K562 (cell line): Measurements from ENCODE around the gene LIMD2. TPM values are rescaled to one million over a fixed set of nuclear protein-coding genes. Genes with fewer than 3 reads are reported as not detected.
A peak's percentile ranks its signal among the peaks of the same experiment; 100 is the strongest.

ENCODE experiments used
- ATAC-seq: fragments of 200-7000 bp; cut with Tn5 transposase; 3 replicates; pipeline ENCODE4 v1.9.1; 2020; ENCODE audit warnings: moderate library complexity
- BruUV-seq: library from RNA; stranded (reverse); fragments of 400-500 nt; replicated peaks from 2 replicates; lab custom pipeline; 2021; lab: Mats Ljungman, UMichigan
- CTCF ChIA-PET: fragments of 300-600 bp; formaldehyde crosslinking; extraction: SDS; loops from one replicate; lab custom pipeline; 2021; ENCODE audit warnings: low intra/inter-chr PET ratio; lab: Yijun Ruan, JAX
- POLR2A ChIA-PET: fragments of 300-600, 350-650 bp; sonication (Branson Sonifier 250); formaldehyde crosslinking; extraction: SDS; loops from one replicate; lab custom pipeline; 2021; ENCODE audit warnings: antibody characterized with exemption, inconsistent platforms; lab: Yijun Ruan, JAX
- DNase-seq, 4 experiments: peaks; one replicate each; pipeline versions ENCODE4 v3.0.0 to v3.0.0-alpha.2; 2011 to 2018; ENCODE audit warnings: low spot score in 3 of 4, mixed read lengths in 3 of 4; ENCODE audit errors: extremely low read depth in 1 of 4
- FAIRE-seq: peaks from 2 replicates; lab custom pipeline; 2011; peaks lifted over from hg19 to GRCh38; lab: Jason Lieb, UNC
- H2AFZ ChIP-seq: 2 replicates; pipeline ENCODE4 v1.6.0; 2011; ENCODE audit warnings: low read depth, low read length, control low read depth, inconsistent platforms
- H3K27ac ChIP-seq: fragments of 200-600 bp; 3 replicates; pipeline ENCODE4 v1.8.0; 2011; ENCODE audit warnings: low read depth, mild to moderate bottlenecking, control low read depth, inconsistent platforms, low read length, moderate library complexity, mixed read lengths; ENCODE audit errors: extremely low read depth
- H3K27me3 ChIP-seq, 2 experiments: fragments of 300-600 bp in 1 of 2; 2 replicates in 1 of 2; 3 replicates in 1 of 2; pipeline versions ENCODE4 v1.6.0 to v1.8.0; 2011; ENCODE audit warnings: inconsistent platforms in 2 of 2, low read length in 2 of 2, mild to moderate bottlenecking in 1 of 2, mixed read lengths in 1 of 2, moderate library complexity in 1 of 2; ENCODE audit not compliant: control insufficient read depth in 2 of 2, insufficient read depth in 2 of 2
- H3K36me3 ChIP-seq: fragments of 300-600 bp; 3 replicates; pipeline ENCODE4 v1.8.0; 2011; ENCODE audit warnings: mild to moderate bottlenecking, low read length, inconsistent platforms; ENCODE audit not compliant: control insufficient read depth, insufficient read depth
- H3K4me1 ChIP-seq, 2 experiments: fragments of 200-600 bp in 1 of 2; replicated peaks in 1 of 2; 2 replicates in 1 of 2; 3 replicates in 1 of 2; pipeline versions ENCODE4 v1.5.1 to v1.8.0; 2011; ENCODE audit warnings: inconsistent platforms in 2 of 2, low read length in 2 of 2, mild to moderate bottlenecking in 1 of 2, mixed read lengths in 1 of 2, moderate library complexity in 1 of 2; ENCODE audit not compliant: control insufficient read depth in 2 of 2, insufficient read depth in 2 of 2
- H3K4me2 ChIP-seq: 2 replicates; pipeline ENCODE4 v1.6.1; 2011; ENCODE audit warnings: low read length, control low read depth, inconsistent platforms, mixed read lengths; ENCODE audit not compliant: insufficient read depth
- H3K4me3 ChIP-seq: fragments of 200-600 bp; sonication (generic), shearing (Covaris generic); 2 replicates; pipeline ENCODE4 v1.5.1; 2016; ENCODE audit warnings: control low read depth, inconsistent platforms
- H3K79me2 ChIP-seq: fragments of 200-600 bp; 3 replicates; pipeline ENCODE4 v1.8.0; 2011; ENCODE audit warnings: low read length, inconsistent platforms; ENCODE audit not compliant: control insufficient read depth, insufficient read depth
- H3K9ac ChIP-seq, 2 experiments: 2 replicates each; pipeline versions ENCODE4 v1.6.0 to v1.6.1; 2011; ENCODE audit warnings: low read depth in 2 of 2, low read length in 2 of 2, control low read depth in 1 of 2, inconsistent platforms in 1 of 2, mild to moderate bottlenecking in 1 of 2, mixed read lengths in 1 of 2; ENCODE audit not compliant: insufficient read depth in 1 of 2
- H3K9me1 ChIP-seq: one replicate; pipeline ENCODE4 v1.6.0; 2011; ENCODE audit warnings: inconsistent platforms, mild to moderate bottlenecking, low read length, moderate library complexity; ENCODE audit not compliant: control insufficient read depth, insufficient read depth
- H3K9me3 ChIP-seq: replicated peaks from 2 replicates; pipeline ENCODE4 v1.5.1; 2011; ENCODE audit warnings: low read depth, low read length, inconsistent platforms; ENCODE audit not compliant: control insufficient read depth, insufficient read depth
- H4K20me1 ChIP-seq: replicated peaks from 2 replicates; pipeline ENCODE4 v1.6.1; 2011; ENCODE audit warnings: low read length, inconsistent platforms, mixed read lengths; ENCODE audit not compliant: control insufficient read depth, insufficient read depth
- CHD7 ChIP-seq: fragments of 200-600 bp; sonication (generic); IDR thresholded peaks from one replicate; pipeline ENCODE4 v1.6.1; 2012; ENCODE audit warnings: mild to moderate bottlenecking, low read depth, low read length, inconsistent platforms
- ERF ChIP-seq: fragments of 450-650 bp; formaldehyde crosslinking; IDR thresholded peaks from 2 replicates; pipeline ENCODE4 v1.4.0; 2020; ENCODE audit warnings: mild to moderate bottlenecking, mixed read lengths
- ETS1 ChIP-seq: conservative IDR thresholded peaks from 2 replicates; pipeline ENCODE4 v1.6.1; 2011; ENCODE audit warnings: low read depth, mild to moderate bottlenecking, low read length; ENCODE audit not compliant: control insufficient read depth
- HMG20A ChIP-seq: fragments of 450-650 bp; formaldehyde crosslinking; conservative IDR thresholded peaks from 2 replicates; pipeline ENCODE4 v1.4.0; 2020; ENCODE audit warnings: mild to moderate bottlenecking, mixed read lengths
- NFIX ChIP-seq: fragments of 250-450 bp; sonication (Bioruptor Pico); IDR thresholded peaks from 2 replicates; pipeline ENCODE4 v1.4.0; 2020; ENCODE audit warnings: low read depth, mild to moderate bottlenecking, moderate library complexity
- OTX1 ChIP-seq: fragments of 450-650 bp; formaldehyde crosslinking; IDR thresholded peaks from 2 replicates; pipeline ENCODE4 v1.4.0; 2022; ENCODE audit warnings: mild to moderate bottlenecking
- ZEB2 ChIP-seq: fragments of 450-650 bp; IDR thresholded peaks from 2 replicates; pipeline ENCODE4 v1.6.1; 2016
- ZKSCAN8 ChIP-seq: fragments of 200-800 bp; sonication (Bioruptor generic); IDR thresholded peaks from 2 replicates; pipeline ENCODE4 v1.6.1; 2016; ENCODE audit warnings: missing genetic modification characterization, missing compliant biosample characterization
- WGBS: fragments of 100-300 bp; shearing (Covaris generic); methylation state at CpG from one replicate; pipeline ENCODE4 v1.1.6; 2016; ENCODE audit warnings: low coverage, mixed read lengths; ENCODE audit not compliant: insufficient coverage; ENCODE audit errors: missing lambda C conversion rate; 5-methylcytosine and 5-hydroxymethylcytosine counted together
- in situ Hi-C: fragments of 300-500 bp; cut with MboI; formaldehyde crosslinking; loops from 4 replicates; pipeline ENCODE4 v1.15.0; 2018; ENCODE audit warnings: inconsistent platforms, mixed read lengths
- intact Hi-C: fragments of 100-400 bp; cut with micrococcal nuclease; formaldehyde crosslinking; loops from 2 replicates; pipeline ENCODE4 v1.14.2; 2022
- polyA plus RNA-seq, 8 experiments: library from polyadenylated mRNA; depleted of rRNA in 4 of 8; stranded (reverse) in 5 of 8; unstranded in 3 of 8; fragments of >200 nt; fragmentation: Nextera tagmentation in 2 of 8; fragmentation: Illumina TruSeq in 1 of 8; extraction: Ambion mirVana in 2 of 8; extraction: Trizol in 1 of 8; gene quantifications; 2 replicates each; pipeline versions ENCODE4 v1.2.1 to v1.2.3, GENCODE V29; 2011 to 2014; ENCODE audit warnings: inconsistent platforms in 1 of 8, missing spikeins in 1 of 8
- total RNA-seq, 7 experiments: library from RNA; depleted of rRNA in 6 of 7; stranded (reverse); fragments of >200 nt in 6 of 7; fragmentation: Illumina TruSeq in 2 of 7; extraction: Trizol in 2 of 7; gene quantifications; 2 replicates each; pipeline versions ENCODE4 v1.2.1 to v1.2.3, GENCODE V29; 2011 to 2021; ENCODE audit warnings: low replicate concordance in 1 of 7

LIMD2 gene
- total and polyA plus RNA-seq, 9 of the 15 experiments (the other 6 are each of a cell fraction or from before 2014, with no cell fraction given): 0.07 to 11.2 (median 2.8) TPM

GRCh38 chr17:63722403-63722802, 22.5 kb upstream of the LIMD2 start:
- H3K4me3 ChIP-seq: no peak overlapping the region
- ATAC-seq (no peak), DNase-seq (no peak), FAIRE-seq (peak; percentile 6)
- WGBS: 43% methylated on average over 2 of the region's 2 CpGs
- H3K9me1 ChIP-seq: no peaks in the 10 kb centered on the region
- no peaks in the 10 kb centered on the region for H3K79me2 ChIP-seq
- ChIA-PET POLR2A (interaction anchor here (0.6 to 2.2 kb wide), 7 partner anchors 10 to 34 kb away, joined by 3 to 9 read pairs (median 5); no protein-coding TSS in a partner anchor), CTCF (no interaction called here)
- H3K9me3 ChIP-seq: no peaks in the 10 kb centered on the region
- in situ Hi-C loops: no loop called here
- no peak overlapping the region for H3K4me2 ChIP-seq
- no TSS peak for BruUV-seq
- no peak overlapping the region for H2AFZ ChIP-seq
- H3K27ac ChIP-seq: no peak overlapping the region
- no peaks in the 10 kb centered on the region for H4K20me1 ChIP-seq
- no peaks in the 10 kb centered on the region for H3K27me3 ChIP-seq
- H3K4me1 ChIP-seq: no peaks in the 10 kb centered on the region
- no peak overlapping the region for H3K9ac ChIP-seq
- intact Hi-C loops: no loop called here
- peaks cover 9% of the 10 kb centered on the region; the same call in 2 of the 3 replicates for H3K36me3 ChIP-seq
- no peak for TF ChIP-seq ERF (CRISPR knock-in tag)
- no peak for TF ChIP-seq CHD7
- no peak for TF ChIP-seq ZEB2
- TF ChIP-seq ETS1: no peak
- no peak for TF ChIP-seq OTX1 (CRISPR knock-in tag)
- no peak for TF ChIP-seq NFIX (CRISPR knock-in tag)
- no peak for TF ChIP-seq HMG20A
- no peak for TF ChIP-seq ZKSCAN8
